WERI-Rb-1 (cell line): ENCODE measurements around the gene SLC49A4.

Source experiments
- DNase-seq: peaks from one replicate; pipeline ENCODE4 v3.0.0-alpha.2; 2020
- H3K27ac ChIP-seq: fragments of 250-450 bp; sonication (Bioruptor Pico); 2 replicates; pipeline ENCODE4 v1.5.1; 2020; ENCODE audit warnings: mild to moderate bottlenecking, moderate library complexity
- H3K27me3 ChIP-seq: fragments of 250-450 bp; sonication (Bioruptor Pico); 2 replicates; pipeline ENCODE4 v1.5.1; 2021; ENCODE audit warnings: mild to moderate bottlenecking, low read depth, moderate library complexity; ENCODE audit not compliant: insufficient read depth, severe bottlenecking
- H3K36me3 ChIP-seq: fragments of 250-450 bp; sonication (Bioruptor Pico); 2 replicates; pipeline ENCODE4 v1.5.1; 2020; ENCODE audit warnings: mild to moderate bottlenecking, moderate library complexity
- H3K4me3 ChIP-seq: 2 replicates; pipeline ENCODE4 v1.5.1; 2011; ENCODE audit warnings: low read depth, mild to moderate bottlenecking, control low read depth, low read length
- H3K9me3 ChIP-seq: fragments of 250-450 bp; sonication (Bioruptor Pico); 2 replicates; pipeline ENCODE4 v1.5.1; 2021; ENCODE audit warnings: mild to moderate bottlenecking, moderate library complexity; ENCODE audit not compliant: severe bottlenecking
- TF ChIP-seq, protein P1 (sequence below): IDR thresholded peaks from 2 replicates; pipeline ENCODE4 v1.5.1; 2011; ENCODE audit warnings: low read depth, mild to moderate bottlenecking, control low read depth, inconsistent platforms, low read length

SLC49A4 gene

DNA sequence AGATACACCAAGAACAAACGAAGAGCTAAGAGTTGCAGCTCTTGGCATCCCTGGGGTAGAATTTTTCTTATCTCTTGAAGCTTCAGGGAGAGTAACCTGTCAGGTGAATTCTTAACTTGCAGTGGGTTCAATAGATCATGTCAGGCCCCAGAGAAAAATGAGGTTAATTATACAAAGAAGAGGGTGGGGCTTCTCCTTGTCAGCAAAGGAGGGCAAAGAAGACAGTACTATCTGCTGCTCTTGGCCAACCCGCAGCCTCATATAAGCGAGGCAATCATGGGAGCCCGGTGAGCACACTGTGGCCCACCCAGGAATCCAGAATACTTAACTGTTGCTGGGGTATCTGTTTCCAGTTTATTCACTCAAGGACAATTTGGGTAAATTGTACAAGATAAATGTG lies 122.5 kb downstream of the SLC49A4 start:
- DNase-seq = no peak
- H3K36me3 ChIP-seq = no peaks in the 10 kb centered on the region
- H3K4me3 ChIP-seq = no peak overlapping the region
- H3K9me3 ChIP-seq = no peaks in the 10 kb centered on the region
- TF ChIP-seq, protein P1, sequence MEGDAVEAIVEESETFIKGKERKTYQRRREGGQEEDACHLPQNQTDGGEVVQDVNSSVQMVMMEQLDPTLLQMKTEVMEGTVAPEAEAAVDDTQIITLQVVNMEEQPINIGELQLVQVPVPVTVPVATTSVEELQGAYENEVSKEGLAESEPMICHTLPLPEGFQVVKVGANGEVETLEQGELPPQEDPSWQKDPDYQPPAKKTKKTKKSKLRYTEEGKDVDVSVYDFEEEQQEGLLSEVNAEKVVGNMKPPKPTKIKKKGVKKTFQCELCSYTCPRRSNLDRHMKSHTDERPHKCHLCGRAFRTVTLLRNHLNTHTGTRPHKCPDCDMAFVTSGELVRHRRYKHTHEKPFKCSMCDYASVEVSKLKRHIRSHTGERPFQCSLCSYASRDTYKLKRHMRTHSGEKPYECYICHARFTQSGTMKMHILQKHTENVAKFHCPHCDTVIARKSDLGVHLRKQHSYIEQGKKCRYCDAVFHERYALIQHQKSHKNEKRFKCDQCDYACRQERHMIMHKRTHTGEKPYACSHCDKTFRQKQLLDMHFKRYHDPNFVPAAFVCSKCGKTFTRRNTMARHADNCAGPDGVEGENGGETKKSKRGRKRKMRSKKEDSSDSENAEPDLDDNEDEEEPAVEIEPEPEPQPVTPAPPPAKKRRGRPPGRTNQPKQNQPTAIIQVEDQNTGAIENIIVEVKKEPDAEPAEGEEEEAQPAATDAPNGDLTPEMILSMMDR = no peak
- no peaks in the 10 kb centered on the region for H3K27me3 ChIP-seq
- H3K27ac ChIP-seq = no peak overlapping the region

DNA sequence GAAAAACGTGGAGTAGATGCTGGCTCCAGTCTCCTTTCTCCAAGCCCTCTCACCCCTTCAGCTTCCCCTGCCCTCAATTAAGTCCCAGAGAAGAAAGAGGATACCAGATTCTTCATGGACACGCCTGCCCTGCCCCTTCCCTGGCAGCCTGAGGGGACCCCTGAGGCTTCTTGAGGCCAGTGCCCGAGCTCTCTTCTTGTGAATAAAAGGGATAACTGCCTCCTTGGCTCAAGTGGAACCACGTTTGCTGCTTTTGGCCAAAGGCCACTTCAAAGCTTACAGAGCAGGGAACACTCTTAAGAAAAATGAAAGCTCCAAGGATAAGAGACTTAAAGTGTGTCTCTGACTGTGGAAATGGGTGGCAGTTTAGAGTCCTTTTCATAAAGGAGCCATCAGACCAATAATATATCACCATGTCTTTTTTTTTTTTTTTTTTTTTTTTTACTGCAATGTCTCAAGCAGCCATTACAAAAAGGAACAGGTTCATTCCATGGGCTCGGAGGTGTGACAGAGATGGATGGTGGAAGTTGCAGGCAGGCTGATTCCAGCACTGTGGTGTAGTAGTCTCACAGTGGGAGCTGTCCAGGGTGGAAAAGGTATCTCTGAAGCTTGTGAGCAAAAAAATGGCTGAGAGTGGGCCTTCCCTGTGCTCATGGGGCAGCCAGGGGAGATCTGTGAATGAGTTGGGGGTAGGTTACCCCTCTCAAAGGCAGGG lies 123.9 kb downstream of the SLC49A4 start:
- no peaks in the 10 kb centered on the region for H3K36me3 ChIP-seq
- TF ChIP-seq, protein P1 = no peak
- H3K9me3 ChIP-seq = no peaks in the 10 kb centered on the region
- H3K4me3 ChIP-seq = no peak overlapping the region
- no peak for DNase-seq
- H3K27me3 ChIP-seq = no peaks in the 10 kb centered on the region
- H3K27ac ChIP-seq = no peak overlapping the region

DNA sequence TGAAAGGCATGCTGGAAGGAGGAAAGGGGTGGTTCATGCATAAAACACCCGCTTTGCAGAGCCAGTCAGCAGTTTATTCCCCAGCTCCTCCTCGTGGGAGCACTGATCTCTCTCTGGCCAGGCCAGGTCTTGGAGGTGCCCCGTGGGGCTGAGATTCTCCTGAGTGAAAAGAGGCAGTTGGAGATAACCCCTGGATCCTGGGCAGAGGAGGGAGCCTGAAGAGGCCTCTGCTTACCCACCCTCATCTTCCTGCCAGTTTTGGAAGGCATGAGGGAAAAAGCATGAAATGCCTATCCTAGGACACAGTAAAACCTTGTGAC lies 124.4 kb downstream of the SLC49A4 start:
- H3K36me3 ChIP-seq = no peaks in the 10 kb centered on the region
- H3K27ac ChIP-seq = no peak overlapping the region
- H3K4me3 ChIP-seq = no peak overlapping the region
- H3K9me3 ChIP-seq = no peaks in the 10 kb centered on the region
- H3K27me3 ChIP-seq = no peaks in the 10 kb centered on the region
- TF ChIP-seq, protein P1 = no peak
- no peak for DNase-seq

DNA sequence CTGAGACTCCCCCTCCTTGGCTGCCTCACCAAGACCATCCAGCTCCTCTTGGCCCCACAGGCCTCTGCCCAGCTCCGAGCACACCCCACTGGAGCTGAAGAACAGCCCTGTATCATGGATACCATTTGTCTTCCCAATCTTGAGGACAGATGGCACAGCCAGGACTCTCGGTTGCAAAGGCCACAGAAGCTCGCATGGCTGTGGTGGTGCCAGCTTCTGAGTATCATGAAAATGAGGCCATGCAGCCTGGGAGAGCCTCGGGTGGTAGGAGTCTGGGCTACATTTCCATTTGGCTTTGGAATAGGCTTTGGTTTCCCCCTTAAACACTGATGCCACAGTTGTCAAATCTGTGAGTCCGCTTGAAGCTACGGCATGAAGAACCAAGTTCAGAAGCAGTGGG lies 126.1 kb downstream of the SLC49A4 start:
- Histone ChIP-seq H3K27me3 (no peaks in the 10 kb centered on the region), H3K4me3 (no peak overlapping the region), H3K27ac (no peak overlapping the region), H3K36me3 (no peaks in the 10 kb centered on the region), H3K9me3 (no peaks in the 10 kb centered on the region)
- TF ChIP-seq, protein P1 = no peak
- no peak for DNase-seq

DNA sequence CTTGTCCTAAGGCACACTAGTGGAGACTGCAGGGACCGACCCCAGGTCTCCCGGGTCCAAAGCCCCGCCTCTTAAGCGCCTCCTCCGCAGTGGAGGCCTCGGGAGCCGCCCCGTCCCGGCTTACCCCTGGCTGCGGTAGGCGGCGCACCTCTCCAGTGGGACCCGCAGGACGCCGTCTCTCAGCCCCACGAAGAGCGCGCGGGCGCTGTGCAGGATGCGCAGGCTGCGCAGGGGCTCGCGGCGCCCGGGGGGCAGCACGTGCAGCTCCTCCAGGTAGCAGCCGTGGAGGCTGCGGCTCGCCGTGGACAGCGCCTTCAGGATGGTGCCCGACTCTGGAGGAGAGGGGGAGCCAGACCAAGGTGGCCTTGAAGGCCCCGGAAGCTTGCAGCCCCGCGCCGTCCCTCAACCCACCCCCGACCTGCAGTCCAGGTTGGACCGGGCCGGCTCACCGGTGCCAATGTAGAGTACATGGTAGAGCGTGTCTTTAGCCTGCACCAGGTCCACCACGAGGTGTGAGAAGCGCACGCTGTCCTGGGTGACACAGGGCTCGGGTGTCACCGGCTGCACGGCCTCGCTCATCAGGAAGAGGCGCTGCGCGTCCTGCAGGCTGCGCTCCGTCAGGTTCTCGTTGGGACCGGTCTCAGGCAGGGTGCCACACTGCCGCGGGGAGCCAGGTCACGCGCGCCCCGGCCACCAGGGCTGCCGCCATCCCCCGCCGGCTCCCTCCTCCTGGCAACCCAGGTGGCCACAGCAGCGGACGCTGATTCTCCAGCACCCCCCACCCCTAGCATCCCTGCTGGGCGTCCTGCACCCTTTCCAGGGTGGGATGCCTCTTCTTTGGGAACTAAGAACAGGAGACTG lies 127.2 kb downstream of the SLC49A4 start:
- no peak for DNase-seq

More for the DNA sequence above, 127.2 kb downstream of the SLC49A4 start:
- Histone ChIP-seq H3K27me3 (no peaks in the 10 kb centered on the region), H3K36me3 (no peaks in the 10 kb centered on the region), H3K27ac (no peak overlapping the region), H3K4me3 (no peak overlapping the region), H3K9me3 (no peaks in the 10 kb centered on the region)
- TF ChIP-seq, protein P1 = no peak
